Neural cell (in vitro differentiated cells): ENCODE measurements around the gene PITPNB. TPM values are rescaled to one million over a fixed set of nuclear protein-coding genes. Genes with fewer than 3 reads are reported as not detected.

ENCODE experiments used
- H2AFZ ChIP-seq: fragments of 200-600, 300-800 bp; sonication (generic), shearing (Covaris generic); 2 replicates; pipeline ENCODE4 v1.6.0; 2014; ENCODE audit warnings: low read depth, mild to moderate bottlenecking, antibody characterized with exemption, low read length, moderate library complexity
- H3F3A ChIP-seq: fragments of 200-600 bp; shearing (Covaris generic); 2 replicates; pipeline ENCODE4 v1.6.1; 2016; ENCODE audit warnings: mild to moderate bottlenecking, moderate library complexity, mixed read lengths, antibody characterized with exemption, low read length; ENCODE audit not compliant: insufficient read depth, poor library complexity, severe bottlenecking
- H3K27ac ChIP-seq: fragments of 200-600, 300-800 bp; sonication (generic), shearing (Covaris generic); 2 replicates; pipeline ENCODE4 v1.5.1; 2014; ENCODE audit warnings: mild to moderate bottlenecking, low read length, moderate library complexity
- H3K27me3 ChIP-seq: fragments of 300-800, 200-600 bp; sonication (generic), shearing (Covaris generic); 2 replicates; pipeline ENCODE4 v1.6.0; 2014; ENCODE audit warnings: mild to moderate bottlenecking, low read depth, low read length, moderate library complexity; ENCODE audit not compliant: insufficient read depth
- H3K36me3 ChIP-seq: fragments of 300-800, 200-600 bp; sonication (generic), shearing (Covaris generic); 2 replicates; pipeline ENCODE4 v1.5.1; 2014; ENCODE audit warnings: mild to moderate bottlenecking, antibody characterized with exemption, low read length, moderate library complexity; ENCODE audit not compliant: insufficient read depth
- H3K4me2 ChIP-seq: fragments of 300-800, 200-600 bp; sonication (generic), shearing (Covaris generic); 2 replicates; pipeline ENCODE4 v1.6.0; 2014; ENCODE audit warnings: mild to moderate bottlenecking, low read length
- H3K4me3 ChIP-seq: fragments of 300-800, 200-600 bp; sonication (generic), shearing (Covaris generic); 2 replicates; pipeline ENCODE4 v1.5.1; 2014; ENCODE audit warnings: mild to moderate bottlenecking, low read length, moderate library complexity
- H3K79me2 ChIP-seq: fragments of 200-600 bp; shearing (Covaris generic); replicated peaks from 2 replicates; pipeline ENCODE4 v1.6.0; 2014; ENCODE audit warnings: mild to moderate bottlenecking, low read length, moderate library complexity; ENCODE audit not compliant: insufficient read depth
- H3K9ac ChIP-seq: fragments of 300-800, 200-600 bp; sonication (generic), shearing (Covaris generic); 2 replicates; pipeline ENCODE4 v1.6.1; 2016; ENCODE audit warnings: mild to moderate bottlenecking, low read length, mixed read lengths
- H3K9me2 ChIP-seq: fragments of 200-600 bp; shearing (Covaris generic); 2 replicates; pipeline ENCODE4 v1.6.1; 2016; ENCODE audit warnings: mild to moderate bottlenecking, low read length, mixed read lengths; ENCODE audit not compliant: insufficient read depth
- H3K9me3 ChIP-seq: fragments of 200-600, 300-800 bp; sonication (generic), shearing (Covaris generic); 2 replicates; pipeline ENCODE4 v1.6.1; 2016; ENCODE audit warnings: mild to moderate bottlenecking, mixed run types, low read length, moderate library complexity, mixed read lengths
- H4K20me1 ChIP-seq: fragments of 200-600 bp; shearing (Covaris generic); 2 replicates; pipeline ENCODE4 v1.6.1; 2016; ENCODE audit warnings: mild to moderate bottlenecking, mixed run types; ENCODE audit not compliant: insufficient read depth
- EP300 ChIP-seq: fragments of 450-650 bp; conservative IDR thresholded peaks from 2 replicates; pipeline ENCODE4 v1.6.1; 2014; ENCODE audit warnings: antibody characterized with exemption, mild to moderate bottlenecking, moderate library complexity; ENCODE audit not compliant: poor library complexity, severe bottlenecking
- EZH2 ChIP-seq: fragments of 200-600, 300-800 bp; shearing (Covaris generic), sonication (generic); IDR thresholded peaks from 2 replicates; pipeline ENCODE4 v1.6.1; 2014; ENCODE audit warnings: antibody characterized with exemption, low read length, borderline replicate concordance, mild to moderate bottlenecking; ENCODE audit not compliant: insufficient read depth, poor library complexity, severe bottlenecking
- MXI1 ChIP-seq: fragments of 450-650 bp; conservative IDR thresholded peaks from 2 replicates; pipeline ENCODE4 v1.6.1; 2014; ENCODE audit warnings: antibody characterized with exemption, mild to moderate bottlenecking; ENCODE audit not compliant: poor library complexity, severe bottlenecking
- POLR2AphosphoS5 ChIP-seq: IDR thresholded peaks from 2 replicates; pipeline ENCODE4 v1.6.1; 2012
- RAD21 ChIP-seq: fragments of 450-650 bp; conservative IDR thresholded peaks from 2 replicates; pipeline ENCODE4 v1.6.1; 2014; ENCODE audit warnings: antibody characterized with exemption, mild to moderate bottlenecking, moderate library complexity
- SMC3 ChIP-seq: fragments of 450-650 bp; conservative IDR thresholded peaks from 2 replicates; pipeline ENCODE4 v1.6.1; 2014; ENCODE audit warnings: antibody characterized with exemption, mild to moderate bottlenecking, moderate library complexity; ENCODE audit not compliant: poor library complexity
- TAF1 ChIP-seq: IDR thresholded peaks from 2 replicates; pipeline ENCODE4 v1.6.1; 2012; ENCODE audit warnings: low read depth
- polyA plus RNA-seq: library from polyadenylated mRNA; depleted of rRNA; stranded (reverse); fragments of >200 nt; gene quantifications from 2 replicates; pipeline ENCODE4 v1.2.3, GENCODE V29; 2014
- TF ChIP-seq, protein P1 (sequence below): IDR thresholded peaks from 2 replicates; pipeline ENCODE4 v1.6.1; 2012; ENCODE audit warnings: borderline replicate concordance
- TF ChIP-seq, protein P2 (sequence below): fragments of 450-650 bp; IDR thresholded peaks from 2 replicates; pipeline ENCODE4 v1.5.1; 2014; ENCODE audit warnings: antibody characterized with exemption, mild to moderate bottlenecking, moderate library complexity; ENCODE audit not compliant: poor library complexity, severe bottlenecking

Gene PITPNB
- polyA plus RNA-seq, 1 donor from 2014 or later, result 44.8 TPM

DNA sequence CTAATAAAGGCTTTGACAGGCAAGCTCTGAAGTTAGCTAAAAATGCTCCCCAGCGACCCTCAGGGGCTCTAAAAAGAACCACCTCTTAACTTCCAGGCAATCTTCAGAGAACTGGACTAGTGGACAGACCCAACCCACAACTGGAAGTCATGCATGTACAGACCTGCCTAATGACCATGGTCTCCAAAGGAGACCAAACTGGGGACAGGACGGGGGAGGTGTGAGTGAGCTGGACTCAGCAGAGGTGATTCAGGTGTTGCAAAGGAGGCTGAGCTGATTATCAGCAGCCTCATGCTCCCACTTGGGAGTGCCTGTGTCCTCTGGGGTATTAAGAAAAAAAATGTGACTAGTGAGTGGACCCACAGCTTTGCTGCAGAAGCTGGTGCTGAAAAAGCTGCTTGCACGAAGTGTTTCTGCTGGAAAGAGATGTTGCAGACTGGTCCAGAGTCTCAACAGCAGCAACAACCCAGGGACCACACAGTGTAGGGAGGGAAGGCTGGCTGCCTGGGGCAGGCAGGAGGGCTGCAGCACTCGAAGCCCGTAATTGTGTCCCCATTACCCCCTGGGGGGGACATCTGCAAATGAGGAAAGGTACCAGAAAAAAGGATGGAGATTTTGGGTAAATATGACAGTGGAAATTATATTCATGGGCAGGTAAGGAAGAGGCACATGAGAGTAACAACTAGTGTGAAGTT, 35.3 kb downstream of the PITPNB start:
- Histone ChIP-seq H3K79me2 (no peaks in the 10 kb centered on the region), H3F3A (no peaks in the 10 kb centered on the region), H3K36me3 (no peaks in the 10 kb centered on the region), H2AFZ (no peak overlapping the region), H3K4me3 (no peak overlapping the region), H3K9me3 (no peaks in the 10 kb centered on the region), H3K27ac (no peak overlapping the region), H4K20me1 (no peaks in the 10 kb centered on the region), H3K4me2 (no peak overlapping the region), H3K27me3 (no peaks in the 10 kb centered on the region), H3K9ac (no peak overlapping the region), H3K9me2 (no peaks in the 10 kb centered on the region)
- TF ChIP-seq TAF1 (no peak), RAD21 (no peak), POLR2AphosphoS5 (no peak), EZH2 (no peak), SMC3 (no peak), MXI1 (no peak), EP300 (no peak)
- TF ChIP-seq, protein P1, sequence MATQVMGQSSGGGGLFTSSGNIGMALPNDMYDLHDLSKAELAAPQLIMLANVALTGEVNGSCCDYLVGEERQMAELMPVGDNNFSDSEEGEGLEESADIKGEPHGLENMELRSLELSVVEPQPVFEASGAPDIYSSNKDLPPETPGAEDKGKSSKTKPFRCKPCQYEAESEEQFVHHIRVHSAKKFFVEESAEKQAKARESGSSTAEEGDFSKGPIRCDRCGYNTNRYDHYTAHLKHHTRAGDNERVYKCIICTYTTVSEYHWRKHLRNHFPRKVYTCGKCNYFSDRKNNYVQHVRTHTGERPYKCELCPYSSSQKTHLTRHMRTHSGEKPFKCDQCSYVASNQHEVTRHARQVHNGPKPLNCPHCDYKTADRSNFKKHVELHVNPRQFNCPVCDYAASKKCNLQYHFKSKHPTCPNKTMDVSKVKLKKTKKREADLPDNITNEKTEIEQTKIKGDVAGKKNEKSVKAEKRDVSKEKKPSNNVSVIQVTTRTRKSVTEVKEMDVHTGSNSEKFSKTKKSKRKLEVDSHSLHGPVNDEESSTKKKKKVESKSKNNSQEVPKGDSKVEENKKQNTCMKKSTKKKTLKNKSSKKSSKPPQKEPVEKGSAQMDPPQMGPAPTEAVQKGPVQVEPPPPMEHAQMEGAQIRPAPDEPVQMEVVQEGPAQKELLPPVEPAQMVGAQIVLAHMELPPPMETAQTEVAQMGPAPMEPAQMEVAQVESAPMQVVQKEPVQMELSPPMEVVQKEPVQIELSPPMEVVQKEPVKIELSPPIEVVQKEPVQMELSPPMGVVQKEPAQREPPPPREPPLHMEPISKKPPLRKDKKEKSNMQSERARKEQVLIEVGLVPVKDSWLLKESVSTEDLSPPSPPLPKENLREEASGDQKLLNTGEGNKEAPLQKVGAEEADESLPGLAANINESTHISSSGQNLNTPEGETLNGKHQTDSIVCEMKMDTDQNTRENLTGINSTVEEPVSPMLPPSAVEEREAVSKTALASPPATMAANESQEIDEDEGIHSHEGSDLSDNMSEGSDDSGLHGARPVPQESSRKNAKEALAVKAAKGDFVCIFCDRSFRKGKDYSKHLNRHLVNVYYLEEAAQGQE, result no peak
- TF ChIP-seq, protein P2, sequence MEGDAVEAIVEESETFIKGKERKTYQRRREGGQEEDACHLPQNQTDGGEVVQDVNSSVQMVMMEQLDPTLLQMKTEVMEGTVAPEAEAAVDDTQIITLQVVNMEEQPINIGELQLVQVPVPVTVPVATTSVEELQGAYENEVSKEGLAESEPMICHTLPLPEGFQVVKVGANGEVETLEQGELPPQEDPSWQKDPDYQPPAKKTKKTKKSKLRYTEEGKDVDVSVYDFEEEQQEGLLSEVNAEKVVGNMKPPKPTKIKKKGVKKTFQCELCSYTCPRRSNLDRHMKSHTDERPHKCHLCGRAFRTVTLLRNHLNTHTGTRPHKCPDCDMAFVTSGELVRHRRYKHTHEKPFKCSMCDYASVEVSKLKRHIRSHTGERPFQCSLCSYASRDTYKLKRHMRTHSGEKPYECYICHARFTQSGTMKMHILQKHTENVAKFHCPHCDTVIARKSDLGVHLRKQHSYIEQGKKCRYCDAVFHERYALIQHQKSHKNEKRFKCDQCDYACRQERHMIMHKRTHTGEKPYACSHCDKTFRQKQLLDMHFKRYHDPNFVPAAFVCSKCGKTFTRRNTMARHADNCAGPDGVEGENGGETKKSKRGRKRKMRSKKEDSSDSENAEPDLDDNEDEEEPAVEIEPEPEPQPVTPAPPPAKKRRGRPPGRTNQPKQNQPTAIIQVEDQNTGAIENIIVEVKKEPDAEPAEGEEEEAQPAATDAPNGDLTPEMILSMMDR, result no peak

DNA sequence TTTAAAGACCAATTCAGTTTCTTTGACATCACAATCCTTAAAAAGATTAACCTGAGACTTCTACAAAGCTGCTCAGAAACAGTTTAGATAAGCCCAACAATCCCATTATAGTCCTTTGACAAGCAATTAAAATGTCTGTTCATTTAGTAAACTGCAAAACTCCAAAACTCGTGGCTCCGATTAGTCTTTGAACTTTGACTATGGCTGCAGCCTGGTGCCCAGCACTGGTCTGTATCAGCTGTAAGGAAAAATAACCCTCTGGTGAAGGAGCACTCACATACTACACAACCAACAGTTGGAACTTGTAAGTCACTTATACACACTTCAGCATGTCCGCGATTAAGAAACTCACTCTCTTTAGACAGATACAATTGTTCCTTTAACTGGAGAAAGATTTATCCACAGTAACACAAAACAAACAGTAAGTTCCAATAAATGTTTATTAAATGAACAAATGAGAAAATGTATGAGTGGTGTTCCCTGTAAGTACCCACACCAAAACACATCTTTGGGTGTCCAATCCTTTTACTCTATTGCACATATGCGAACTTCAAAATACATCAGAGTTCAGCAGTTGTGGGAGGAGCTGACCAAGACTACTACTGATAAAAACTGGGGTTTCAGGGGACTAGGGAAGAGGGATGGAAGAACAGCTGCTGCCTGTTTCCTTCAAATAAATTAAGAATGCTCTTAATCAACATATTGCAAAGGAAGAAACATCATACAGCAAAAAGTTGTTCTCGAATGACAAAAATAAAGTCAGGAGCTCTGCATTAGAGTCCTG, 36.4 kb downstream of the PITPNB start:
- H3K27me3 ChIP-seq, result no peaks in the 10 kb centered on the region
- H3K27ac ChIP-seq, result no peak overlapping the region
- H3K79me2 ChIP-seq, result no peaks in the 10 kb centered on the region
- no peaks in the 10 kb centered on the region for H3K9me2 ChIP-seq
- H3K4me3 ChIP-seq, result no peak overlapping the region
- no peaks in the 10 kb centered on the region for H4K20me1 ChIP-seq
- no peak overlapping the region for H3K4me2 ChIP-seq
- H3K9ac ChIP-seq, result no peak overlapping the region
- H3K9me3 ChIP-seq, result no peaks in the 10 kb centered on the region
- H3F3A ChIP-seq, result no peaks in the 10 kb centered on the region
- no peak for TF ChIP-seq EP300
- TF ChIP-seq, protein P2, result no peak
- no peak for TF ChIP-seq TAF1
- TF ChIP-seq RAD21, result no peak
- TF ChIP-seq, protein P1, result no peak
- TF ChIP-seq SMC3, result no peak
- TF ChIP-seq EZH2, result no peak
- no peak for TF ChIP-seq MXI1
- TF ChIP-seq POLR2AphosphoS5, result no peak
- H2AFZ ChIP-seq, result no peak overlapping the region
- no peaks in the 10 kb centered on the region for H3K36me3 ChIP-seq
